ENCODE data around the gene PIGP.
"Not testable (repeated sequence)": the region's sequence is repeated elsewhere in the genome, so short reads cannot be mapped to it uniquely, and the experiment has no call there.

PIGP gene

GRCh38 chr21:37061926-37062592, 10.8 kb downstream of the PIGP start:
- Histone ChIP-seq H3K4me3 (ENCODE audit: control insufficient read depth in 1 of 7, extremely low read depth in 1 of 7, insufficient read depth in 4 of 7, low read depth in 2 of 7, low read length in 6 of 7) (no peak overlapping the region), H3K27me3 (replicated peaks in 2 of 5; ENCODE audit: control insufficient read depth in 4 of 5, insufficient read depth in 5 of 5, low read length in 4 of 5) (no peaks in the 10 kb centered on the region), H3K9me3 (ENCODE audit: control extremely low read depth in 1 of 5, control insufficient read depth in 4 of 5, insufficient read depth in 2 of 5, low read depth in 1 of 5, low read length in 4 of 5) (peaks cover 0 to under 1% (median 0%) of the 10 kb centered on the region in 5 experiments), H3K27ac (ENCODE audit: insufficient read depth in 1 of 2, low read depth in 1 of 2, low read length in 2 of 2, poor library complexity in 1 of 2, severe bottlenecking in 2 of 2) (no peak overlapping the region), H3K36me3 (ENCODE audit: control insufficient read depth in 4 of 4, insufficient read depth in 4 of 4, low read length in 3 of 4) (peaks cover 0 to 12% (median 5%) of the 10 kb centered on the region in 4 experiments), H3K4me1 (ENCODE audit: control extremely low read depth in 1 of 4, control insufficient read depth in 4 of 4, insufficient read depth in 4 of 4, low read length in 3 of 4) (peaks cover 0 to 16% (median 3%) of the 10 kb centered on the region in 4 experiments)
- POLR2A ChIA-PET = interaction anchor here (0.7 kb wide), 1 partner anchor 10 kb away, joined by 3 read pairs; no protein-coding TSS in a partner anchor
- 100% methylated on average over 4 of the region's 7 CpGs for WGBS (ENCODE audit: insufficient coverage)
- DNase-seq = no peak
- CTCF ChIA-PET = no interaction called here

DNA sequence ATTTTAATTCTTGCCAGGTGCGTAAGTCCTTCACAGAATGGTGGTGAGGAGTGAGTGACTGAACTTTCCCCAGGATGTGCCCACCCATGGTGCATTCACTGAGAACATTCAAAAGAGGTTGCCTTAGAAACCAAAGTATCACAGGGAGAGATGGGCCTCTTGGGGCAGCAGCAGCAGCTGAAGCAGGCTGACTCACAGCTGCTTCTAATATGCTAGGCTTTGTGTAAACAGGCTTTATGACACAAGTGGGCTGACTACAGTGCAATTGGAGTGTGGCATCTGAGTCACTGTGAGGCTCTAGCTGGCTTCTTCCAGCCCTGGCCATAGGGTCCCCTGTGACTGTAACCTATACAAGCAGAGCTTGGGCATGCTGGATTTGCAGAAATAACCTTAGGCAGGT, 12.6 kb downstream of the PIGP start:
- ChIA-PET CTCF (interaction anchor here (1.2 kb wide), 1 partner anchor 9 kb away, joined by 4 read pairs; no protein-coding TSS in a partner anchor), POLR2A (no interaction called here)
- no peaks in the 10 kb centered on the region for H3K27me3 ChIP-seq (replicated peaks in 2 of 5; ENCODE audit: control insufficient read depth in 4 of 5, insufficient read depth in 5 of 5, low read length in 4 of 5)
- peaks cover 0 to 16% (median 3%) of the 10 kb centered on the region in 4 experiments for H3K4me1 ChIP-seq (ENCODE audit: control extremely low read depth in 1 of 4, control insufficient read depth in 4 of 4, insufficient read depth in 4 of 4, low read length in 3 of 4)
- peaks cover 0 to 2% (median under 1%) of the 10 kb centered on the region in 4 experiments for H3K36me3 ChIP-seq (ENCODE audit: control insufficient read depth in 4 of 4, insufficient read depth in 4 of 4, low read length in 3 of 4)
- H3K9me3 ChIP-seq (ENCODE audit: control extremely low read depth in 1 of 5, control insufficient read depth in 4 of 5, insufficient read depth in 2 of 5, low read depth in 1 of 5, low read length in 4 of 5) = peaks cover 0 to 6% (median 0%) of the 10 kb centered on the region in 5 experiments
- DNase-seq = peak in 2 of 3 donors; percentile 70 to 72
- H3K4me3 ChIP-seq (ENCODE audit: control insufficient read depth in 1 of 7, extremely low read depth in 1 of 7, insufficient read depth in 4 of 7, low read depth in 2 of 7, low read length in 6 of 7) = no peak overlapping the region
- 100% methylated on average over 1 of the region's 1 CpG for WGBS (ENCODE audit: insufficient coverage)
- H3K27ac ChIP-seq (ENCODE audit: insufficient read depth in 1 of 2, low read depth in 1 of 2, low read length in 2 of 2, poor library complexity in 1 of 2, severe bottlenecking in 2 of 2) = no peak overlapping the region

GRCh38 chr21:37059181-37059580, 13.7 kb downstream of the PIGP start:
- ChIA-PET POLR2A (no interaction called here), CTCF (interaction anchor here (2.4 kb wide), 1 partner anchor 8 kb away, joined by 5 read pairs; no protein-coding TSS in a partner anchor)
- H3K4me3 ChIP-seq (ENCODE audit: control insufficient read depth in 1 of 7, extremely low read depth in 1 of 7, insufficient read depth in 4 of 7, low read depth in 2 of 7, low read length in 6 of 7) = no peak overlapping the region
- no peaks in the 10 kb centered on the region for H3K27me3 ChIP-seq (replicated peaks in 2 of 5; ENCODE audit: control insufficient read depth in 4 of 5, insufficient read depth in 5 of 5, low read length in 4 of 5)
- H3K36me3 ChIP-seq (ENCODE audit: control insufficient read depth in 4 of 4, insufficient read depth in 4 of 4, low read length in 3 of 4) = no peaks in the 10 kb centered on the region
- WGBS (ENCODE audit: insufficient coverage) = 50% methylated on average over 2 of the region's 5 CpGs
- no peak for DNase-seq
- H3K9me3 ChIP-seq (ENCODE audit: control extremely low read depth in 1 of 5, control insufficient read depth in 4 of 5, insufficient read depth in 2 of 5, low read depth in 1 of 5, low read length in 4 of 5) = peaks cover 0 to 6% (median 0%) of the 10 kb centered on the region in 5 experiments
- H3K4me1 ChIP-seq (ENCODE audit: control extremely low read depth in 1 of 4, control insufficient read depth in 4 of 4, insufficient read depth in 4 of 4, low read length in 3 of 4) = peaks cover 0 to 16% (median 3%) of the 10 kb centered on the region in 4 experiments
- H3K27ac ChIP-seq (ENCODE audit: insufficient read depth in 1 of 2, low read depth in 1 of 2, low read length in 2 of 2, poor library complexity in 1 of 2, severe bottlenecking in 2 of 2) = no peak overlapping the region

- no peak overlapping the region for H3K4me3 ChIP-seq (ENCODE audit: control insufficient read depth in 1 of 7, extremely low read depth in 1 of 7, insufficient read depth in 4 of 7, low read depth in 2 of 7, low read length in 6 of 7)
- peaks cover 0 to 6% (median 0%) of the 10 kb centered on the region in 5 experiments for H3K9me3 ChIP-seq (ENCODE audit: control extremely low read depth in 1 of 5, control insufficient read depth in 4 of 5, insufficient read depth in 2 of 5, low read depth in 1 of 5, low read length in 4 of 5)
- ChIA-PET CTCF (interaction anchor here (0.6 to 2.4 kb wide), 2 partner anchors 9 to 307 kb away, joined by 3 to 5 read pairs; no protein-coding TSS in a partner anchor), POLR2A (no interaction called here)
- no peaks in the 10 kb centered on the region for H3K36me3 ChIP-seq (ENCODE audit: control insufficient read depth in 4 of 4, insufficient read depth in 4 of 4, low read length in 3 of 4)
- H3K27ac ChIP-seq (ENCODE audit: insufficient read depth in 1 of 2, low read depth in 1 of 2, low read length in 2 of 2, poor library complexity in 1 of 2, severe bottlenecking in 2 of 2) = no peak overlapping the region
- WGBS (ENCODE audit: insufficient coverage) = 56% methylated on average over 2 of the region's 2 CpGs
- H3K27me3 ChIP-seq (replicated peaks in 2 of 5; ENCODE audit: control insufficient read depth in 4 of 5, insufficient read depth in 5 of 5, low read length in 4 of 5) = no peaks in the 10 kb centered on the region
- DNase-seq = peak in 2 of 3 donors; percentile 55 to 63
- peaks cover 0 to 16% (median 3%) of the 10 kb centered on the region in 4 experiments for H3K4me1 ChIP-seq (ENCODE audit: control extremely low read depth in 1 of 4, control insufficient read depth in 4 of 4, insufficient read depth in 4 of 4, low read length in 3 of 4)
These were observed 14.6 kb downstream of the PIGP start for GRCh38 chr21:37058261-37058660.

DNA sequence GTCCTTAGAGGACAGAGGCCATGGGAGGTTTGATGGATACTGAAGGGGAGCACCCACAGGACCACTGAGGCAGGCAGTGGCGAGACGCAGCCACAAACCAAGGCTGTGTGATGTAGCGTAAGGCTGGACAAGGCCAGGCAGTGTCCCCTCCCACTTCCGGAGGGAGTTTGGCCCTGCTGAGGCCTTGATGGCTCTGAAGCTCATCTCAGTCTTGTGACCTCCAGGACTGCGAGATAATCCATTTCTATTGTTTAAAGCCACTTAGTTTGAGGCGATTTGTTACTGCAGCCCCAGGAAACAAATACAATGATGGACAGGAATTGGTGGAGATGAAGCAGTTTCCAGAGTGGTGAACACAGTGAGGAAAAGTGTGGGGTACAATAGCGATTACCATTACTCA, 15.3 kb downstream of the PIGP start:
- POLR2A ChIA-PET = no interaction called here
- no peak for DNase-seq
- WGBS (ENCODE audit: insufficient coverage) = 99% methylated on average over 6 of the region's 7 CpGs

GRCh38 chr21:37055271-37055855, 17.5 kb downstream of the PIGP start:
- no peaks in the 10 kb centered on the region for H3K36me3 ChIP-seq (ENCODE audit: control insufficient read depth in 4 of 4, insufficient read depth in 4 of 4, low read length in 3 of 4)
- no peak overlapping the region for H3K4me3 ChIP-seq (ENCODE audit: control insufficient read depth in 1 of 7, extremely low read depth in 1 of 7, insufficient read depth in 4 of 7, low read depth in 2 of 7, low read length in 6 of 7)
- H3K9me3 ChIP-seq (ENCODE audit: control extremely low read depth in 1 of 5, control insufficient read depth in 4 of 5, insufficient read depth in 2 of 5, low read depth in 1 of 5, low read length in 4 of 5) = peaks cover 0 to 6% (median 0%) of the 10 kb centered on the region in 5 experiments
- ChIA-PET POLR2A (no interaction called here), CTCF (interaction anchor here (0.9 kb wide), 1 partner anchor 16 kb away, joined by 4 read pairs; no protein-coding TSS in a partner anchor)
- H3K27me3 ChIP-seq (replicated peaks in 2 of 5; ENCODE audit: control insufficient read depth in 4 of 5, insufficient read depth in 5 of 5, low read length in 4 of 5) = no peaks in the 10 kb centered on the region
- peaks cover 0 to 16% (median 3%) of the 10 kb centered on the region in 4 experiments for H3K4me1 ChIP-seq (ENCODE audit: control extremely low read depth in 1 of 4, control insufficient read depth in 4 of 4, insufficient read depth in 4 of 4, low read length in 3 of 4)
- 91% methylated on average over 1 of the region's 2 CpGs for WGBS (ENCODE audit: insufficient coverage)
- H3K27ac ChIP-seq (ENCODE audit: insufficient read depth in 1 of 2, low read depth in 1 of 2, low read length in 2 of 2, poor library complexity in 1 of 2, severe bottlenecking in 2 of 2) = no peak overlapping the region
- no peak for DNase-seq

More for the DNA sequence above, 15.3 kb downstream of the PIGP start:
- no peaks in the 10 kb centered on the region for H3K36me3 ChIP-seq (ENCODE audit: control insufficient read depth in 4 of 4, insufficient read depth in 4 of 4, low read length in 3 of 4)
- H3K4me1 ChIP-seq (ENCODE audit: control extremely low read depth in 1 of 4, control insufficient read depth in 4 of 4, insufficient read depth in 4 of 4, low read length in 3 of 4) = peaks cover 0 to 16% (median 3%) of the 10 kb centered on the region in 4 experiments
- CTCF ChIA-PET = interaction anchor here (2.4 kb wide), 1 partner anchor 9 kb away, joined by 5 read pairs; no protein-coding TSS in a partner anchor
- no peak overlapping the region for H3K27ac ChIP-seq (ENCODE audit: insufficient read depth in 1 of 2, low read depth in 1 of 2, low read length in 2 of 2, poor library complexity in 1 of 2, severe bottlenecking in 2 of 2)
- no peaks in the 10 kb centered on the region for H3K27me3 ChIP-seq (replicated peaks in 2 of 5; ENCODE audit: control insufficient read depth in 4 of 5, insufficient read depth in 5 of 5, low read length in 4 of 5)
- H3K4me3 ChIP-seq (ENCODE audit: control insufficient read depth in 1 of 7, extremely low read depth in 1 of 7, insufficient read depth in 4 of 7, low read depth in 2 of 7, low read length in 6 of 7) = no peak overlapping the region
- peaks cover 0 to 6% (median 0%) of the 10 kb centered on the region in 5 experiments for H3K9me3 ChIP-seq (ENCODE audit: control extremely low read depth in 1 of 5, control insufficient read depth in 4 of 5, insufficient read depth in 2 of 5, low read depth in 1 of 5, low read length in 4 of 5)

GRCh38 chr21:37049741-37050140, 23.1 kb downstream of the PIGP start:
- 100% methylated on average over 1 of the region's 3 CpGs for WGBS (ENCODE audit: insufficient coverage)
- H3K27ac ChIP-seq (ENCODE audit: insufficient read depth in 1 of 2, low read depth in 1 of 2, low read length in 2 of 2, poor library complexity in 1 of 2, severe bottlenecking in 2 of 2); H3K4me3 ChIP-seq (ENCODE audit: control insufficient read depth in 1 of 7, extremely low read depth in 1 of 7, insufficient read depth in 4 of 7, low read depth in 2 of 7, low read length in 6 of 7); CTCF ChIA-PET; H3K9me3 ChIP-seq (ENCODE audit: control extremely low read depth in 1 of 5, control insufficient read depth in 4 of 5, insufficient read depth in 2 of 5, low read depth in 1 of 5, low read length in 4 of 5); POLR2A ChIA-PET; DNase-seq; H3K36me3 ChIP-seq (ENCODE audit: control insufficient read depth in 4 of 4, insufficient read depth in 4 of 4, low read length in 3 of 4); H3K27me3 ChIP-seq (replicated peaks in 2 of 5; ENCODE audit: control insufficient read depth in 4 of 5, insufficient read depth in 5 of 5, low read length in 4 of 5): not testable (repeated sequence)
- H3K4me1 ChIP-seq (ENCODE audit: control extremely low read depth in 1 of 4, control insufficient read depth in 4 of 4, insufficient read depth in 4 of 4, low read length in 3 of 4) = peaks cover 4 to 30% (median 22%) of the 10 kb centered on the region in 4 experiments
